ENCODE results near the gene WBP2. TPM values are rescaled to one million over a fixed set of nuclear protein-coding genes. Genes with fewer than 3 reads are reported as not detected.

Gene WBP2
- total and polyA plus RNA-seq, 2 of the 13 experiments (the other 11 are each of a cell fraction or from before 2014, with no cell fraction given) = 29.2 to 29.5 TPM

DNA sequence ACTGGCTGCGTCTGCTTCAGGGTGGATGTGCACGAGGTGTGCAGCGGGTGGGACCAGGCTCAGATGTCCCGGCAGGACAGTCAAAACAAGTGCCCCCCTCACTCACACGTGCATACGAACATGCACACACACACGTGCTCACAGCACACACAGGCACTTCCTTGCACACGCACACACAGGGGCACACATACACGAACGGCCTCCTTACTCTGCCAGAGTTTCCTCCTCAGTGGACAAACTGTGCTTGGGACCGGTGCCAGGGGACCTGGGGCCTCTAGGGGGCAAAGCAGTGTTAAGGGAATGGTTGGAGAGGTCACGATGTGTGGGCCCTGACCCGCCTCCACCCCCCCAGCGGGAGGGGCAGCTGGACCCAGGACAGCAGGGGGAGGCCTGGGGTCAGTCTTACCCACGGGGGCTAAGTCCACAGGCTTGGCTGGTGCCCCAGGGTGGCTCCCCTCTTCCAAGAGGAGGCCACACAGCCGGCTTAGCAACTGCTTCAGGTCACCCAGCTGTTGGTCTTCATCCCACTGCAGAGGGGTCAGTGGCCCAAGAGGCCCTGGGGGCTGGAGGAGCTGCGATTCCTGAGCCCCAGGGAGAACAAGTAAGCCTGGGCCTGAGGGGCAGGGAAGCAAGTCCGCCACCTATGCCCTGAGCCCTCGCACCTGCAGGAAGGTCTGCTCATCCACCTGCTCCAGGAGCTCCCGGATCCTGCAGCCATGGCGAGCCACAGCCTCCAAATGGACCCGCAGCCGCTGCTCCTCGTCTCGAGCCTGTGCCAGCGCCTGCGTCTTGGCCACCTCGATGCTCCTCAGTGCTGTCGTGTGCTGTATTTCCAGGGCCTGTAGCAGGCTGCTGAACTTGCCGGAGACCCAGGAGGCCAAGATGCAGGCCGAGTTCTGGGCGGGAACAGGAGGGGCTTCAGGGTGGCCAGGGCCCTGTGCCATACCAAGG is 36.7 kb upstream of the WBP2 start (continued):
- TF ChIP-seq NONO (IDR thresholded peaks at IDR 0.05) (no peak), NONO (CRISPR knock-in tag; conservative IDR thresholded peaks at IDR 0.05) (peak; percentile 14), ZFYVE20 (CRISPR knock-in tag; IDR thresholded peaks at IDR 0.05; ENCODE audit: borderline replicate concordance, low read depth) (no peak; the same call in 1 of the 2 replicates), ZNF652 (CRISPR knock-in tag; IDR thresholded peaks at IDR 0.05; ENCODE audit: borderline replicate concordance, low read depth) (no peak), ZNF296 (CRISPR knock-in tag; conservative IDR thresholded peaks at IDR 0.05) (no peak; the same call in 1 of the 2 replicates), JUN (CRISPR knock-in tag; IDR thresholded peaks at IDR 0.05) (no peak), KLF11 (CRISPR knock-in tag; IDR thresholded peaks at IDR 0.05) (peak; percentile 87; the same call in 1 of the 2 replicates), CAMTA2 (CRISPR knock-in tag; IDR thresholded peaks at IDR 0.05; ENCODE audit: borderline replicate concordance) (no peak)
- TF ChIP-seq, protein P1, sequence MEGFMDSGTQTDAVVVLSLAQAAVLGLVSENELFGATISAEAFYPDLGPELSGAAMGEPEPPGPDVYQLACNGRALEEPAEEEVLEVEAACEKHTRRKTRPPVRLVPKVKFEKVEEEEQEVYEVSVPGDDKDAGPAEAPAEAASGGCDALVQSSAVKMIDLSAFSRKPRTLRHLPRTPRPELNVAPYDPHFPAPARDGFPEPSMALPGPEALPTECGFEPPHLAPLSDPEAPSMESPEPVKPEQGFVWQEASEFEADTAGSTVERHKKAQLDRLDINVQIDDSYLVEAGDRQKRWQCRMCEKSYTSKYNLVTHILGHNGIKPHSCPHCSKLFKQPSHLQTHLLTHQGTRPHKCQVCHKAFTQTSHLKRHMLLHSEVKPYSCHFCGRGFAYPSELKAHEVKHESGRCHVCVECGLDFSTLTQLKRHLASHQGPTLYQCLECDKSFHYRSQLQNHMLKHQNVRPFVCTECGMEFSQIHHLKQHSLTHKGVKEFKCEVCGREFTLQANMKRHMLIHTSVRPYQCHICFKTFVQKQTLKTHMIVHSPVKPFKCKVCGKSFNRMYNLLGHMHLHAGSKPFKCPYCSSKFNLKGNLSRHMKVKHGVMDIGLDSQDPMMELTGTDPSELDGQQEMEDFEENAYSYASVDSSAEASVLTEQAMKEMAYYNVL (CRISPR knock-in tag; IDR thresholded peaks at IDR 0.05; ENCODE audit: borderline replicate concordance) = no peak; the same call in 1 of the 2 replicates
- TF ChIP-seq, protein P2, sequence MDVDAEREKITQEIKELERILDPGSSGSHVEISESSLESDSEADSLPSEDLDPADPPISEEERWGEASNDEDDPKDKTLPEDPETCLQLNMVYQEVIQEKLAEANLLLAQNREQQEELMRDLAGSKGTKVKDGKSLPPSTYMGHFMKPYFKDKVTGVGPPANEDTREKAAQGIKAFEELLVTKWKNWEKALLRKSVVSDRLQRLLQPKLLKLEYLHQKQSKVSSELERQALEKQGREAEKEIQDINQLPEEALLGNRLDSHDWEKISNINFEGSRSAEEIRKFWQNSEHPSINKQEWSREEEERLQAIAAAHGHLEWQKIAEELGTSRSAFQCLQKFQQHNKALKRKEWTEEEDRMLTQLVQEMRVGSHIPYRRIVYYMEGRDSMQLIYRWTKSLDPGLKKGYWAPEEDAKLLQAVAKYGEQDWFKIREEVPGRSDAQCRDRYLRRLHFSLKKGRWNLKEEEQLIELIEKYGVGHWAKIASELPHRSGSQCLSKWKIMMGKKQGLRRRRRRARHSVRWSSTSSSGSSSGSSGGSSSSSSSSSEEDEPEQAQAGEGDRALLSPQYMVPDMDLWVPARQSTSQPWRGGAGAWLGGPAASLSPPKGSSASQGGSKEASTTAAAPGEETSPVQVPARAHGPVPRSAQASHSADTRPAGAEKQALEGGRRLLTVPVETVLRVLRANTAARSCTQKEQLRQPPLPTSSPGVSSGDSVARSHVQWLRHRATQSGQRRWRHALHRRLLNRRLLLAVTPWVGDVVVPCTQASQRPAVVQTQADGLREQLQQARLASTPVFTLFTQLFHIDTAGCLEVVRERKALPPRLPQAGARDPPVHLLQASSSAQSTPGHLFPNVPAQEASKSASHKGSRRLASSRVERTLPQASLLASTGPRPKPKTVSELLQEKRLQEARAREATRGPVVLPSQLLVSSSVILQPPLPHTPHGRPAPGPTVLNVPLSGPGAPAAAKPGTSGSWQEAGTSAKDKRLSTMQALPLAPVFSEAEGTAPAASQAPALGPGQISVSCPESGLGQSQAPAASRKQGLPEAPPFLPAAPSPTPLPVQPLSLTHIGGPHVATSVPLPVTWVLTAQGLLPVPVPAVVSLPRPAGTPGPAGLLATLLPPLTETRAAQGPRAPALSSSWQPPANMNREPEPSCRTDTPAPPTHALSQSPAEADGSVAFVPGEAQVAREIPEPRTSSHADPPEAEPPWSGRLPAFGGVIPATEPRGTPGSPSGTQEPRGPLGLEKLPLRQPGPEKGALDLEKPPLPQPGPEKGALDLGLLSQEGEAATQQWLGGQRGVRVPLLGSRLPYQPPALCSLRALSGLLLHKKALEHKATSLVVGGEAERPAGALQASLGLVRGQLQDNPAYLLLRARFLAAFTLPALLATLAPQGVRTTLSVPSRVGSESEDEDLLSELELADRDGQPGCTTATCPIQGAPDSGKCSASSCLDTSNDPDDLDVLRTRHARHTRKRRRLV (CRISPR knock-in tag; IDR thresholded peaks at IDR 0.05) = no peak
- TF ChIP-seq, protein P3, sequence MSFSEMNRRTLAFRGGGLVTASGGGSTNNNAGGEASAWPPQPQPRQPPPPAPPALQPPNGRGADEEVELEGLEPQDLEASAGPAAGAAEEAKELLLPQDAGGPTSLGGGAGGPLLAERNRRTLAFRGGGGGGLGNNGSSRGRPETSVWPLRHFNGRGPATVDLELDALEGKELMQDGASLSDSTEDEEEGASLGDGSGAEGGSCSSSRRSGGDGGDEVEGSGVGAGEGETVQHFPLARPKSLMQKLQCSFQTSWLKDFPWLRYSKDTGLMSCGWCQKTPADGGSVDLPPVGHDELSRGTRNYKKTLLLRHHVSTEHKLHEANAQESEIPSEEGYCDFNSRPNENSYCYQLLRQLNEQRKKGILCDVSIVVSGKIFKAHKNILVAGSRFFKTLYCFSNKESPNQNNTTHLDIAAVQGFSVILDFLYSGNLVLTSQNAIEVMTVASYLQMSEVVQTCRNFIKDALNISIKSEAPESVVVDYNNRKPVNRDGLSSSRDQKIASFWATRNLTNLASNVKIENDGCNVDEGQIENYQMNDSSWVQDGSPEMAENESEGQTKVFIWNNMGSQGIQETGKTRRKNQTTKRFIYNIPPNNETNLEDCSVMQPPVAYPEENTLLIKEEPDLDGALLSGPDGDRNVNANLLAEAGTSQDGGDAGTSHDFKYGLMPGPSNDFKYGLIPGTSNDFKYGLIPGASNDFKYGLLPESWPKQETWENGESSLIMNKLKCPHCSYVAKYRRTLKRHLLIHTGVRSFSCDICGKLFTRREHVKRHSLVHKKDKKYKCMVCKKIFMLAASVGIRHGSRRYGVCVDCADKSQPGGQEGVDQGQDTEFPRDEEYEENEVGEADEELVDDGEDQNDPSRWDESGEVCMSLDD (CRISPR knock-in tag; IDR thresholded peaks at IDR 0.05; ENCODE audit: borderline replicate concordance) = peak; percentile 89
- TF ChIP-seq, protein P4, sequence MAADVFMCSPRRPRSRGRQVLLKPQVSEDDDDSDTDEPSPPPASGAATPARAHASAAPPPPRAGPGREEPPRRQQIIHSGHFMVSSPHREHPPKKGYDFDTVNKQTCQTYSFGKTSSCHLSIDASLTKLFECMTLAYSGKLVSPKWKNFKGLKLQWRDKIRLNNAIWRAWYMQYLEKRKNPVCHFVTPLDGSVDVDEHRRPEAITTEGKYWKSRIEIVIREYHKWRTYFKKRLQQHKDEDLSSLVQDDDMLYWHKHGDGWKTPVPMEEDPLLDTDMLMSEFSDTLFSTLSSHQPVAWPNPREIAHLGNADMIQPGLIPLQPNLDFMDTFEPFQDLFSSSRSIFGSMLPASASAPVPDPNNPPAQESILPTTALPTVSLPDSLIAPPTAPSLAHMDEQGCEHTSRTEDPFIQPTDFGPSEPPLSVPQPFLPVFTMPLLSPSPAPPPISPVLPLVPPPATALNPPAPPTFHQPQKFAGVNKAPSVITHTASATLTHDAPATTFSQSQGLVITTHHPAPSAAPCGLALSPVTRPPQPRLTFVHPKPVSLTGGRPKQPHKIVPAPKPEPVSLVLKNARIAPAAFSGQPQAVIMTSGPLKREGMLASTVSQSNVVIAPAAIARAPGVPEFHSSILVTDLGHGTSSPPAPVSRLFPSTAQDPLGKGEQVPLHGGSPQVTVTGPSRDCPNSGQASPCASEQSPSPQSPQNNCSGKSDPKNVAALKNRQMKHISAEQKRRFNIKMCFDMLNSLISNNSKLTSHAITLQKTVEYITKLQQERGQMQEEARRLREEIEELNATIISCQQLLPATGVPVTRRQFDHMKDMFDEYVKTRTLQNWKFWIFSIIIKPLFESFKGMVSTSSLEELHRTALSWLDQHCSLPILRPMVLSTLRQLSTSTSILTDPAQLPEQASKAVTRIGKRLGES (CRISPR knock-in tag; IDR thresholded peaks at IDR 0.05; ENCODE audit: borderline replicate concordance) = no peak; the same call in 1 of the 2 replicates

All from HepG2 (cell line).